H1 (cell line): Measurements from ENCODE around the gene MPPED1. TPM values are rescaled to one million over a fixed set of nuclear protein-coding genes. Genes with fewer than 3 reads are reported as not detected.
A peak's percentile ranks its signal among the peaks of the same experiment; 100 is the strongest.

Source experiments
- CTCF ChIA-PET: fragments of 300-600 bp; sonication (Branson Sonifier 250); formaldehyde crosslinking; loops from one replicate; lab custom pipeline; 2021; ENCODE audit not compliant: partially characterized antibody; lab: Charles Lee
- POLR2A ChIA-PET: fragments of 300-600 bp; sonication (Branson Sonifier 250); formaldehyde crosslinking; loops from one replicate; lab custom pipeline; 2021; ENCODE audit warnings: inconsistent platforms; ENCODE audit not compliant: partially characterized antibody; lab: Charles Lee
- DNase-seq, 2 experiments: peaks; one replicate each; pipeline versions ENCODE4 v3.0.0 to v3.0.0-alpha.2; 2010 to 2022; ENCODE audit warnings: low spot score in 2 of 2, low read depth in 1 of 2, mixed read lengths in 1 of 2
- FAIRE-seq: peaks from 2 replicates; lab custom pipeline; 2011; peaks lifted over from hg19 to GRCh38; lab: Jason Lieb, UNC
- H2AFZ ChIP-seq: 2 replicates; pipeline ENCODE4 v1.8.1; 2012; ENCODE audit warnings: low read length, inconsistent platforms
- H2AK5ac ChIP-seq: 2 replicates; pipeline ENCODE4 v1.6.1; 2013; ENCODE audit warnings: low read depth, low read length
- H2BK120ac ChIP-seq: replicated peaks from 2 replicates; pipeline ENCODE3; 2013; ENCODE audit warnings: low read depth, low read length, inconsistent platforms
- H2BK12ac ChIP-seq: 2 replicates; pipeline ENCODE4 v1.6.1; 2013; ENCODE audit warnings: low read depth, low read length
- H2BK15ac ChIP-seq: 2 replicates; pipeline ENCODE4 v1.6.1; 2013; ENCODE audit warnings: low read length
- H2BK20ac ChIP-seq: 2 replicates; pipeline ENCODE4 v1.6.1; 2013; ENCODE audit warnings: low read length
- H2BK5ac ChIP-seq: 2 replicates; pipeline ENCODE4 v1.6.1; 2013; ENCODE audit warnings: low read depth, low read length
- H3K14ac ChIP-seq: 2 replicates; pipeline ENCODE4 v1.6.1; 2013; ENCODE audit warnings: inconsistent platforms; ENCODE audit not compliant: insufficient read length
- H3K18ac ChIP-seq: 2 replicates; pipeline ENCODE4 v1.6.1; 2013; ENCODE audit warnings: low read length; ENCODE audit errors: extremely low read depth
- H3K23ac ChIP-seq: 2 replicates; pipeline ENCODE4 v1.6.1; 2013; ENCODE audit warnings: inconsistent platforms; ENCODE audit not compliant: insufficient read length
- H3K23me2 ChIP-seq: 2 replicates; pipeline ENCODE4 v1.6.1; 2013; ENCODE audit warnings: low read depth, low read length
- H3K27ac ChIP-seq: 2 replicates; pipeline ENCODE4 v1.6.1; 2011; ENCODE audit warnings: low read depth, low read length, inconsistent platforms
- H3K27me3 ChIP-seq, 4 experiments: replicated peaks in 1 of 4; 1 replicate in 1 of 4; 2 replicates in 3 of 4; pipeline versions ENCODE4 v1.6.1 to v1.8.1; 2011 to 2013; ENCODE audit warnings: low read length in 3 of 4, mild to moderate bottlenecking in 3 of 4, inconsistent platforms in 2 of 4, mixed read lengths in 2 of 4, moderate library complexity in 1 of 4; ENCODE audit not compliant: control insufficient read depth in 3 of 4, insufficient read depth in 3 of 4; ENCODE audit errors: extremely low read depth in 1 of 4
- H3K36me3 ChIP-seq, 4 experiments: 2 replicates each; pipeline versions ENCODE4 v1.6.1 to v1.8.1; 2011 to 2013; ENCODE audit warnings: mild to moderate bottlenecking in 4 of 4, low read length in 3 of 4, moderate library complexity in 2 of 4, control low read depth in 1 of 4, inconsistent platforms in 1 of 4; ENCODE audit not compliant: insufficient read depth in 4 of 4, control insufficient read depth in 2 of 4
- H3K4ac ChIP-seq: replicated peaks from 2 replicates; pipeline ENCODE3; 2013; ENCODE audit warnings: low read length, low read depth, mixed read lengths, inconsistent platforms; ENCODE audit not compliant: insufficient read length
- H3K4me1 ChIP-seq, 4 experiments: replicated peaks in 1 of 4; 1 replicate in 1 of 4; 2 replicates in 3 of 4; pipeline versions ENCODE4 v1.6.1 to v1.8.1; 2011 to 2013; ENCODE audit warnings: low read length in 3 of 4, inconsistent platforms in 2 of 4, mixed read lengths in 1 of 4; ENCODE audit not compliant: insufficient read depth in 4 of 4, control insufficient read depth in 3 of 4
- H3K4me2 ChIP-seq, 2 experiments: 2 replicates each; pipeline versions ENCODE4 v1.6.1 to v1.8.1; 2011 to 2013; ENCODE audit warnings: low read depth in 2 of 2, low read length in 2 of 2, control low read depth in 1 of 2, inconsistent platforms in 1 of 2, mild to moderate bottlenecking in 1 of 2; ENCODE audit not compliant: insufficient read depth in 1 of 2
- H3K4me3 ChIP-seq, 4 experiments: fragments of 200-600, 300-600 bp in 1 of 4; sonication (generic), shearing (Covaris generic), sonication (Bioruptor Twin) in 1 of 4; 2 replicates each; pipeline versions ENCODE4 v1.5.1 to v1.8.1; 2011 to 2016; ENCODE audit warnings: low read length in 4 of 4, low read depth in 3 of 4, control low read depth in 2 of 4, inconsistent platforms in 2 of 4, mild to moderate bottlenecking in 2 of 4, mixed read lengths in 1 of 4, moderate library complexity in 1 of 4; ENCODE audit not compliant: insufficient read depth in 2 of 4; ENCODE audit errors: extremely low read depth in 1 of 4
- H3K56ac ChIP-seq: replicated peaks from 2 replicates; pipeline ENCODE3; 2013; ENCODE audit warnings: low read depth, mild to moderate bottlenecking, mixed read lengths, low read length, inconsistent platforms; ENCODE audit not compliant: insufficient read length
- H3K79me1 ChIP-seq: 2 replicates; pipeline ENCODE4 v1.6.1; 2013; ENCODE audit warnings: low read depth, low read length, control low read depth
- H3K79me2 ChIP-seq, 2 experiments: 2 replicates each; pipeline versions ENCODE4 v1.6.1 to v1.8.1; 2012 to 2013; ENCODE audit warnings: low read length in 2 of 2, mild to moderate bottlenecking in 2 of 2, inconsistent platforms in 1 of 2; ENCODE audit not compliant: insufficient read depth in 2 of 2, control insufficient read depth in 1 of 2
- H3K9ac ChIP-seq, 4 experiments: replicated peaks in 1 of 4; 1 replicate in 1 of 4; 2 replicates in 3 of 4; pipeline versions ENCODE4 v1.6.1 to v1.8.1; 2011 to 2013; ENCODE audit warnings: low read depth in 3 of 4, low read length in 3 of 4, control low read depth in 2 of 4, mild to moderate bottlenecking in 2 of 4, moderate library complexity in 2 of 4, inconsistent platforms in 1 of 4; ENCODE audit errors: extremely low read depth in 1 of 4
- H3K9me3 ChIP-seq, 2 experiments: 2 replicates each; pipeline versions ENCODE4 v1.6.1 to v1.8.1; 2012 to 2013; ENCODE audit warnings: mild to moderate bottlenecking in 2 of 2, moderate library complexity in 2 of 2, control low read depth in 1 of 2, inconsistent platforms in 1 of 2, low read depth in 1 of 2, low read length in 1 of 2, mixed read lengths in 1 of 2; ENCODE audit not compliant: insufficient read depth in 2 of 2
- H4K20me1 ChIP-seq, 2 experiments: replicated peaks in 1 of 2; 2 replicates each; pipeline versions ENCODE3 to v1.8.1; 2011 to 2013; ENCODE audit warnings: inconsistent platforms in 2 of 2, low read length in 2 of 2, mild to moderate bottlenecking in 1 of 2; ENCODE audit not compliant: insufficient read depth in 2 of 2, control insufficient read depth in 1 of 2
- H4K5ac ChIP-seq: 2 replicates; pipeline ENCODE4 v1.6.1; 2013; ENCODE audit warnings: low read length, low read depth, mixed read lengths, inconsistent platforms; ENCODE audit not compliant: insufficient read length
- H4K8ac ChIP-seq: 2 replicates; pipeline ENCODE4 v1.8.0; 2013; ENCODE audit warnings: mild to moderate bottlenecking, moderate library complexity, low read length, inconsistent platforms; ENCODE audit not compliant: insufficient read depth; ENCODE audit errors: extremely low read depth
- H4K91ac ChIP-seq: replicated peaks from 2 replicates; pipeline ENCODE3; 2013; ENCODE audit warnings: low read length, mixed read lengths, inconsistent platforms; ENCODE audit not compliant: insufficient read length
- ASH2L ChIP-seq: fragments of 200-600, 300-600 bp; sonication (generic); IDR thresholded peaks from one replicate; pipeline ENCODE4 v1.7.1; 2017; ENCODE audit warnings: low read length
- EGR1 ChIP-seq: IDR thresholded peaks from 2 replicates; pipeline ENCODE4 v1.6.1; 2011; ENCODE audit warnings: low read depth, low read length, borderline replicate concordance
- GABPA ChIP-seq: IDR thresholded peaks from 2 replicates; pipeline ENCODE4 v1.6.1; 2011; ENCODE audit warnings: mild to moderate bottlenecking, low read length, moderate library complexity, borderline replicate concordance; ENCODE audit not compliant: insufficient read depth
- KDM1A ChIP-seq: fragments of 200-600, 300-600 bp; sonication (generic); IDR thresholded peaks from 2 replicates; pipeline ENCODE4 v1.7.1; 2016; ENCODE audit warnings: mild to moderate bottlenecking, low read length, borderline replicate concordance
- SIX5 ChIP-seq: IDR thresholded peaks from 2 replicates; pipeline ENCODE4 v1.6.1; 2011; ENCODE audit warnings: mild to moderate bottlenecking, low read depth, low read length
- WGBS, 2 experiments: shearing (Covaris generic) in 1 of 2; methylation state at CpG; one replicate each; pipeline versions ENCODE4 v1.1.6 to v1.1.7; 2013 to 2015; ENCODE audit warnings: low lambda C conversion rate in 2 of 2, mixed read lengths in 2 of 2, inconsistent platforms in 1 of 2, low coverage in 1 of 2, missing lambda C conversion rate in 1 of 2; ENCODE audit not compliant: insufficient replicate concordance in 2 of 2, insufficient coverage in 1 of 2, insufficient read length in 1 of 2; ENCODE audit errors: extremely low coverage in 1 of 2, missing lambda C conversion rate in 1 of 2; 5-methylcytosine and 5-hydroxymethylcytosine counted together
- polyA plus RNA-seq, 7 experiments: library from polyadenylated mRNA; depleted of rRNA in 3 of 7; stranded (reverse) in 5 of 7; unstranded in 2 of 7; fragments of >200 nt in 5 of 7; fragments of 200-250 nt in 2 of 7; gene quantifications; 1 replicate in 5 of 7; 2 replicates in 1 of 7; 4 replicates in 1 of 7; pipeline versions ENCODE4 v1.2.1 to v1.2.3, GENCODE V29; 2011 to 2013; ENCODE audit warnings: missing spikeins in 2 of 7, mixed read lengths in 2 of 7
- total RNA-seq: library from RNA; stranded (reverse); fragmentation: NEBNext Ultra II Directional; extraction: Animal tissue kit (Norgen Biotek cat#: 25700); gene quantifications from 2 replicates; pipeline ENCODE4 v1.2.1, GENCODE V29; 2021

The MPPED1 gene
- total and polyA plus RNA-seq, 2 of the 8 experiments (the other 6 are each of a cell fraction or from before 2014, with no cell fraction given), result 0.29 to 0.37 TPM

GRCh38 chr22:43387815-43388214 lies 24.0 kb upstream of the MPPED1 start:
- Histone ChIP-seq H2AFZ (no peak overlapping the region), H3K9ac (no peak overlapping the region), H3K23me2 (no peaks in the 10 kb centered on the region), H3K27me3 (peaks cover 0 to 12% (median 3%) of the 10 kb centered on the region in 4 experiments; a peak in 5 of 7 replicates), H3K4me3 (no peak overlapping the region), H3K56ac (no peak overlapping the region), H2AK5ac (no peak overlapping the region), H3K9me3 (no peaks in the 10 kb centered on the region), H4K20me1 (no peaks in the 10 kb centered on the region), H2BK5ac (no peak overlapping the region), H3K79me1 (no peaks in the 10 kb centered on the region), H3K4me2 (no peak overlapping the region), H4K91ac (no peak overlapping the region), H4K5ac (no peak overlapping the region)
- DNase-seq, result no peak
- POLR2A ChIA-PET, result no interaction called here
- TF ChIP-seq SIX5, result no peak
- TF ChIP-seq EGR1, result no peak
- 0 out of 2 replicates have a peak, but pooled peaks have one; percentile 13 for TF ChIP-seq KDM1A
- TF ChIP-seq ASH2L, result no peak
- TF ChIP-seq GABPA, result no peak
- TF ChIP-seq, all 59 proteins: peak for 1
- whole genome bisulfite sequencing, 2 experiments, result 70% methylated on average over 7 of the region's 7 CpGs; no CpG with 5 or more reads in 1 of the 2 experiments
- no peak overlapping the region for H2BK15ac ChIP-seq
- FAIRE-seq, result no peak
- H3K79me2 ChIP-seq, result no peaks in the 10 kb centered on the region
- H3K4ac ChIP-seq, result no peak overlapping the region
- H2BK120ac ChIP-seq, result no peak overlapping the region
- H3K36me3 ChIP-seq, result no peaks in the 10 kb centered on the region
- H4K8ac ChIP-seq, result no peak overlapping the region
- no peak overlapping the region for H3K27ac ChIP-seq
- H3K4me1 ChIP-seq, result peaks cover 0 to 9% (median 3%) of the 10 kb centered on the region in 4 experiments; a peak in 4 of 7 replicates
- no peak overlapping the region for H3K23ac ChIP-seq
- H2BK12ac ChIP-seq, result no peak overlapping the region
- CTCF ChIA-PET, result interaction anchor here (0.8 to 14.7 kb wide), 39 partner anchors 9 to 703 kb away, joined by 3 to 257 read pairs (median 4); no protein-coding TSS in a partner anchor
- no peak overlapping the region for H3K14ac ChIP-seq
- no peak overlapping the region for H3K18ac ChIP-seq
- H2BK20ac ChIP-seq, result no peak overlapping the region
